ENCODE measurements around the gene HOXB6.
A peak's percentile ranks its signal among the peaks of the same experiment; 100 is the strongest.

The HOXB6 gene

GRCh38 chr17:48634493-48635208, 29.9 kb upstream of the HOXB6 start:
- no peak for DNase-seq

GRCh38 chr17:48633266-48633677, 28.5 kb upstream of the HOXB6 start:
- no peak for DNase-seq

- DNase-seq: no peak
Observed at GRCh38 chr17:48632579-48633265, 27.9 kb upstream of the HOXB6 start.

- no peak for DNase-seq
Observed at GRCh38 chr17:48631693-48632578, 27.1 kb upstream of the HOXB6 start.

GRCh38 chr17:48630925-48631692, 26.3 kb upstream of the HOXB6 start:
- DNase-seq: no peak

- no peak for DNase-seq
Observed at GRCh38 chr17:48630009-48630924, 25.5 kb upstream of the HOXB6 start.

GRCh38 chr17:48629411-48629759, 24.6 kb upstream of the HOXB6 start:
- no peak for DNase-seq

- DNase-seq: no peak
Observed at GRCh38 chr17:48628649-48629410, 24.0 kb upstream of the HOXB6 start.

GRCh38 chr17:48627623-48628521, 23.1 kb upstream of the HOXB6 start:
- no peak for DNase-seq

- DNase-seq: no peak
Observed at GRCh38 chr17:48627118-48627597, 22.4 kb upstream of the HOXB6 start.

- peak; percentile 84 for DNase-seq
Observed at GRCh38 chr17:48626245-48627117, 21.7 kb upstream of the HOXB6 start, which contains the start of gene HOXB9. HOXB9 (minus strand) TSS chr17:48626358; CDS start chr17:48626269, 89 bp downstream.

- DNase-seq: peak; percentile 58
Observed at GRCh38 chr17:48625495-48626244, 20.9 kb upstream of the HOXB6 start.

- DNase-seq: peak; percentile 35
Observed at GRCh38 chr17:48624544-48625494, 20.0 kb upstream of the HOXB6 start.

- no peak for DNase-seq
Observed at GRCh38 chr17:48624118-48624517, 19.3 kb upstream of the HOXB6 start.

- no peak for DNase-seq
Observed at GRCh38 chr17:48623583-48623982, 18.8 kb upstream of the HOXB6 start.

GRCh38 chr17:48622857-48623256, 18.1 kb upstream of the HOXB6 start:
- no peak for DNase-seq
